ENCODE measurements around the gene PSD4. TPM values are rescaled to one million over a fixed set of nuclear protein-coding genes. Genes with fewer than 3 reads are reported as not detected.

The PSD4 gene
- total RNA-seq (2013; cell fraction: nucleolus; rRNA removed), result 168 and 195 TPM in 2 replicates
- total RNA-seq (2014; rRNA removed) (96.0 and 98.5 TPM in 2 replicates), total RNA-seq (2014; rRNA removed; fragmentation: Illumina TruSeq; extraction: Trizol) (42.6 and 42.8 TPM in 2 replicates), total RNA-seq (2021) (114 and 117 TPM in 2 replicates), polyA plus RNA-seq (2011; rRNA removed) (13.6 and 27.4 TPM in 2 replicates), polyA plus RNA-seq (2014; fragmentation: Illumina TruSeq; extraction: Trizol) (20.8 and 48.3 TPM in 2 replicates), polyA plus RNA-seq (2014; fragmentation: Nextera tagmentation; extraction: Ambion mirVana) (1 to 10 TPM in 1 of 2 experiments, under 1 TPM in 1; 0.68 to 1.7 TPM), polyA plus RNA-seq (2014; rRNA removed) (47.9 and 59.7 TPM in 2 replicates), polyA plus RNA-seq (2016; fragmentation: Nextera tagmentation; extraction: Ambion mirVana) (10 to 100 TPM; 23.7 to 25.9 TPM), polyA minus RNA-seq (2011; rRNA and poly(A)+ RNA removed) (66.3 and 101 TPM in 2 replicates), Bru-seq, nascent RNA (percentile 88 among the genes with signal in this experiment), BruChase-seq, experiment 1, labeled RNA remaining after a 6-hour chase (percentile 87 among the genes with signal in this experiment), BruChase-seq, experiment 2, labeled RNA remaining after a 2-hour chase (percentile 87 among the genes with signal in this experiment)
- 26.5 TPM for polyA plus RNA-seq (2011; ENCODE audit: low read depth)
- 29.5 and 30.9 TPM in 2 replicates for polyA plus RNA-seq (2011; cell fraction: cytosol; rRNA removed)
- polyA plus RNA-seq (2011; cell fraction: nucleus; rRNA removed), result 145 and 151 TPM in 2 replicates
- 55.8 and 60.1 TPM in 2 replicates for polyA plus RNA-seq (2012)
- 29.9 and 34.2 TPM in 2 replicates for polyA minus RNA-seq (2011; cell fraction: cytosol; rRNA and poly(A)+ RNA removed)
- 65.5 and 85.2 TPM in 2 replicates for polyA minus RNA-seq (2011; cell fraction: nucleus; rRNA and poly(A)+ RNA removed)
- long read RNA-seq, experiment 1, full-length matches to known transcripts, result 2 of 4 reads
- long read RNA-seq, experiment 1, partial matches to known transcripts, result 1 of 4 reads
- long read RNA-seq, experiment 1, other reads (novel, unspliced or antisense), result 1 of 4 reads
- long read RNA-seq, experiment 2, partial matches to known transcripts, result 0 of 5 reads
- long read RNA-seq, experiment 2, other reads (novel, unspliced or antisense), result 5 of 5 reads

DNA sequence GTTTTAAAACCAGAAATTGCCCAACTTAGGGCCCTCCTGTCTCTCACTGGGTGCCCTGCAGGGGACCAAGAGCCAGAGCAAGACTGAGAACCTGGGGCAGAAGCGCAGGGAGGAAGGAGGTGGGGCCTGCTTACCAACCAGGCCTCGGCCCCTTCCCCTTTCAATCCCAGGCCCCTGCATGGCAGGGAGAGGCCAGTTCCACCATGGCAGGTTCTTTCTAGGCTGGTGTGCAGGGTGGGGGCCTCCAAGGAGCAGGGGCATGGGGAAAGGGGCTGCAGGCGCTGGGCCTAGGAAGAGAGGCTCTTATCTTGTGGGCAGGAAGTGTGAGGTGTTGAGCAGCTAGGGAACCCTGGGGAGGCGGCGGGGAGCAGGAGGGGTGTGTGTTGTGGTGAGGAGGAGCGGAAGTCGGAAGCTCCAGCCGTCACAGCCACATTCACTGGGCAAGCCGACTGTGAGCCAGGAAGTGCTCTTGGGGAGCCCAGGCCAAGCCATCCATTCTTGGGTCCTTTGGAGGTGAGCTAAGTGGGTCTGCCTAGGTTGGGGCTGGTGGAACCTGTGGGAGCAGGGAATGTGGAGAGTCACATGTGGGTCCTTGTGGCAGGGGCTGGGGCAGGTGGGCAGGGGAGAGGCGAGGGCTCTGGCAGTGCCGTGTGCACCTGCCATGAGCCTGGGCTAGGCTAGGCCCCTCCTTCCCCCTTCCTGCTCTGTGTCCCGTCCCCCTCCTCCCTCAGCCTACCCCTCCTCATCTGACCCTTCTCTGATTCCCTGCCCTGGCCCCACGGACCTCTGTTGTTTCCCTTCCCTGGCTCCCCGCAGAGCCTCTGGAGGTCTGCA is at the start of gene PSD4:
Gene PSD4, plus strand, starts transcription at position 430 of the 834 bp plus-strand sequence. CDS start 8,486 bp downstream, outside the sequence.
- ChIA-PET CTCF (interaction anchor here (0.6 to 13.8 kb wide), 21 partner anchors 8 to 544 kb away, joined by 3 to 195 read pairs (median 5); no protein-coding TSS in a partner anchor), POLR2A (interaction anchor here (0.7 to 2.0 kb wide), 7 partner anchors 8 to 61 kb away, joined by 3 to 10 read pairs (median 4); no protein-coding TSS in a partner anchor), RAD21 (ENCODE audit: unreplicated experiment) (interaction anchor here (0.8 to 3.8 kb wide), 10 partner anchors 21 to 215 kb away, joined by 3 to 75 read pairs (median 7); no protein-coding TSS in a partner anchor), SMC1A (ENCODE audit: uncharacterized antibody, unreplicated experiment) (interaction anchor here (0.7 to 4.2 kb wide), 13 partner anchors 10 to 414 kb away, joined by 3 to 52 read pairs (median 4); no protein-coding TSS in a partner anchor)
- no peaks in the 10 kb centered on the region for H3K27me3 ChIP-seq (replicated peaks in 1 of 2; ENCODE audit: control insufficient read depth in 2 of 2, insufficient read depth in 2 of 2, low read length in 1 of 2)
- peak; percentile 87 for ATAC-seq
- peaks cover 2 to 7% of the 10 kb centered on the region in 2 experiments for H3K36me3 ChIP-seq (ENCODE audit: control insufficient read depth in 2 of 2, insufficient read depth in 2 of 2, low read length in 1 of 2)
- peak within 1 kb of the TSS; percentile 86 for H3K4me2 ChIP-seq (ENCODE audit: control insufficient read depth, insufficient read depth)
- FAIRE-seq, result peak; percentile 82
- peaks cover 53% of the 10 kb centered on the region for H3K79me2 ChIP-seq (ENCODE audit: control insufficient read depth, insufficient read depth, low read length)
- H3K9me3 ChIP-seq (replicated peaks; ENCODE audit: control insufficient read depth, insufficient read depth, low read length), result no peaks in the 10 kb centered on the region; the same call in 1 of the 3 replicates
- peak; percentile 67 for DNase-seq (ENCODE audit: low read depth, low spot score)
- BruUV-seq (replicated peaks), result no TSS peak
- peak within 1 kb of the TSS; percentile 95 for H3K4me3 ChIP-seq
- H3K4me1 ChIP-seq (ENCODE audit: control insufficient read depth, insufficient read depth, low read length), result peaks cover 32% of the 10 kb centered on the region
- H3K9ac ChIP-seq (ENCODE audit: control insufficient read depth, insufficient read depth, low read length), result peak within 1 kb of the TSS; percentile 97
- H3K27ac ChIP-seq (ENCODE audit: control insufficient read depth, insufficient read depth), result peak within 1 kb of the TSS; percentile 96
- H4K20me1 ChIP-seq (ENCODE audit: control insufficient read depth, insufficient read depth), result peaks cover 11% of the 10 kb centered on the region; the same call in 1 of the 2 replicates
- WGBS (ENCODE audit: insufficient coverage, insufficient replicate concordance, low lambda C conversion rate, missing lambda C conversion rate), result 3% methylated on average over 14 of the region's 14 CpGs
- intact Hi-C loops (cut with micrococcal nuclease; ENCODE audit: unreplicated experiment) (no loop called here), in situ Hi-C loops (cut with MboI) (no loop called here)
- peak within 1 kb of the TSS; percentile 55; the same call in 1 of the 2 replicates for H2AFZ ChIP-seq (ENCODE audit: control insufficient read depth, low read depth, low read length)
- no peak for TF ChIP-seq NRF1 (conservative IDR thresholded peaks at IDR 0.05; ENCODE audit: low read depth, low read length)
- no peak for TF ChIP-seq SUPT20H (IDR thresholded peaks at IDR 0.05; ENCODE audit: borderline replicate concordance, control insufficient read depth, low read depth, low read length)
- TF ChIP-seq TCF7 (IDR thresholded peaks at IDR 0.05; ENCODE audit: borderline replicate concordance), result no peak
- no peak for TF ChIP-seq SMC3 (IDR thresholded peaks at IDR 0.05; ENCODE audit: borderline replicate concordance, low read length)
- TF ChIP-seq KLF5 (IDR thresholded peaks at IDR 0.05; ENCODE audit: partially characterized antibody), result no peak
- peak; percentile 83 for TF ChIP-seq IKZF1 (conservative IDR thresholded peaks at IDR 0.05)
- TF ChIP-seq MXI1 (IDR thresholded peaks at IDR 0.05; ENCODE audit: low read depth, low read length), result peak; percentile 75
- TF ChIP-seq KDM1A (IDR thresholded peaks at IDR 0.05; ENCODE audit: borderline replicate concordance), result no peak
- no peak for TF ChIP-seq MTA3 (IDR thresholded peaks at IDR 0.05; ENCODE audit: borderline replicate concordance, low read length)
- no peak for TF ChIP-seq SP1 (IDR thresholded peaks at IDR 0.05; ENCODE audit: low read depth, low read length)
- TF ChIP-seq, protein P1, sequence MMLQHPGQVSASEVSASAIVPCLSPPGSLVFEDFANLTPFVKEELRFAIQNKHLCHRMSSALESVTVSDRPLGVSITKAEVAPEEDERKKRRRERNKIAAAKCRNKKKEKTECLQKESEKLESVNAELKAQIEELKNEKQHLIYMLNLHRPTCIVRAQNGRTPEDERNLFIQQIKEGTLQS (IDR thresholded peaks at IDR 0.05; ENCODE audit: borderline replicate concordance, extremely low read depth, low read depth, low read length), result no peak
- TF ChIP-seq STAT1 (conservative IDR thresholded peaks at IDR 0.05), result no peak
- no peak for TF ChIP-seq ZNF384 (IDR thresholded peaks at IDR 0.05; ENCODE audit: borderline replicate concordance, low read depth, low read length)
- TF ChIP-seq POLR2AphosphoS2 (IDR thresholded peaks at IDR 0.05; ENCODE audit: low read depth, low read length), result peak; percentile 78; the same call in 1 of the 2 replicates
- TF ChIP-seq ZNF217 (IDR thresholded peaks at IDR 0.05), result no peak
- TF ChIP-seq NFXL1 (IDR thresholded peaks at IDR 0.05; ENCODE audit: borderline replicate concordance), result no peak
- TF ChIP-seq JUNB (IDR thresholded peaks at IDR 0.05), result no peak
- TF ChIP-seq CHD1 (IDR thresholded peaks at IDR 0.05; ENCODE audit: low read depth, low read length), result no peak
- TF ChIP-seq MYB (IDR thresholded peaks at IDR 0.05; ENCODE audit: borderline replicate concordance, low read depth, low read length), result no peak

Data from GM12878 (cell line).